B cell (primary cell): ENCODE measurements around the gene ANGPTL8. TPM values are rescaled to one million over a fixed set of nuclear protein-coding genes. Genes with fewer than 3 reads are reported as not detected.

ENCODE experiments used
- ATAC-seq: fragments of 200-7000 bp; cut with Tn5 transposase; one replicate; pipeline ENCODE4 v1.10.0; 2021; ENCODE audit warnings: low read depth, mild to moderate bottlenecking, moderate number of reproducible peaks, moderate library complexity
- CTCF ChIA-PET: fragments of 350-600 bp; sonication (Branson Sonifier 250); formaldehyde crosslinking; loops from one replicate; lab custom pipeline; 2021; ENCODE audit warnings: antibody characterized with exemption, inconsistent platforms; lab: Charles Lee
- POLR2A ChIA-PET: fragments of 350-600 bp; sonication (Branson Sonifier 250); formaldehyde crosslinking; loops from one replicate; lab custom pipeline; 2021; ENCODE audit warnings: antibody characterized with exemption; lab: Charles Lee
- DNase-seq: peaks from one replicate; pipeline ENCODE4 v3.0.0; 2013
- H2AFZ ChIP-seq: 2 replicates; pipeline ENCODE4 v1.6.1; 2012; ENCODE audit warnings: mild to moderate bottlenecking, low read depth, low read length; ENCODE audit not compliant: insufficient read depth, poor library complexity, severe bottlenecking
- H3K27ac ChIP-seq, 2 donors: 1 replicate in 1 of 2; 2 replicates in 1 of 2; pipeline ENCODE4 v1.5.1; 2012 to 2013; ENCODE audit warnings: low read length in 2 of 2, mild to moderate bottlenecking in 2 of 2, moderate library complexity in 1 of 2
- H3K27me3 ChIP-seq, 4 experiments: fragments of 200-600 bp in 1 of 4; sonication (generic) in 1 of 4; replicated peaks in 1 of 4; 1 replicate in 2 of 4; 2 replicates in 2 of 4; pipeline versions ENCODE4 v1.6.1 to v1.7.0; 2013 to 2016; ENCODE audit warnings: low read length in 3 of 4, mild to moderate bottlenecking in 2 of 4, mixed read lengths in 1 of 4, moderate library complexity in 1 of 4; ENCODE audit not compliant: insufficient read depth in 4 of 4, control insufficient read depth in 3 of 4; ENCODE audit errors: control extremely low read depth in 1 of 4
- H3K36me3 ChIP-seq, 2 experiments: replicated peaks in 1 of 2; 1 replicate in 1 of 2; 2 replicates in 1 of 2; pipeline versions ENCODE4 v1.6.1 to v1.7.1; 2013; ENCODE audit warnings: low read length in 1 of 2; ENCODE audit not compliant: insufficient read depth in 2 of 2, control insufficient read depth in 1 of 2; ENCODE audit errors: control extremely low read depth in 1 of 2, extremely low read depth in 1 of 2
- H3K4me1 ChIP-seq, 2 donors: fragments of 200-600 bp in 1 of 2; sonication (generic) in 1 of 2; 1 replicate in 1 of 2; 2 replicates in 1 of 2; pipeline versions ENCODE4 v1.5.1 to v1.6.1; 2013 to 2017; ENCODE audit warnings: low read length in 2 of 2; ENCODE audit not compliant: control insufficient read depth in 2 of 2, insufficient read depth in 2 of 2
- H3K4me2 ChIP-seq: replicated peaks from 2 replicates; pipeline ENCODE3; 2012; ENCODE audit warnings: mild to moderate bottlenecking, low read depth, low read length; ENCODE audit not compliant: poor library complexity, severe bottlenecking
- H3K4me3 ChIP-seq, 5 experiments: fragments of 200-600 bp in 1 of 5; sonication (generic) in 1 of 5; 1 replicate in 3 of 5; 2 replicates in 2 of 5; pipeline versions ENCODE4 v1.5.1 to v1.7.0; 2011 to 2016; ENCODE audit warnings: low read length in 4 of 5, mild to moderate bottlenecking in 4 of 5, low read depth in 2 of 5, control low read depth in 1 of 5, moderate library complexity in 1 of 5; ENCODE audit not compliant: insufficient read depth in 1 of 5; ENCODE audit errors: control extremely low read depth in 1 of 5, extremely low read depth in 1 of 5
- H3K79me2 ChIP-seq: fragments of 200-600 bp; sonication (generic); one replicate; pipeline ENCODE4 v1.6.0; 2016; ENCODE audit warnings: low read length; ENCODE audit not compliant: control insufficient read depth, insufficient read depth
- H3K9ac ChIP-seq: fragments of 200-600 bp; sonication (generic); 2 replicates; pipeline ENCODE4 v1.6.1; 2017; ENCODE audit warnings: mild to moderate bottlenecking, low read length, moderate library complexity
- H3K9me3 ChIP-seq, 3 donors: one replicate each; pipeline versions ENCODE4 v1.6.1 to v1.7.1; 2013; ENCODE audit warnings: low read length in 2 of 3; ENCODE audit not compliant: control insufficient read depth in 2 of 3, insufficient read depth in 1 of 3; ENCODE audit errors: control extremely low read depth in 1 of 3
- H4K20me1 ChIP-seq: 2 replicates; pipeline ENCODE4 v1.6.0; 2012; ENCODE audit warnings: mild to moderate bottlenecking, low read length; ENCODE audit not compliant: insufficient read depth, control insufficient read depth, poor library complexity, severe bottlenecking
- H3K27ac Mint-ChIP-seq: one replicate; pipeline ENCODE4 v1.8.0; 2021; ENCODE audit warnings: mixed read lengths
- H3K27me3 Mint-ChIP-seq: one replicate; pipeline ENCODE4 v1.8.0; 2021; ENCODE audit warnings: mixed read lengths
- H3K4me1 Mint-ChIP-seq: one replicate; pipeline ENCODE4 v1.8.0; 2021; ENCODE audit warnings: mixed read lengths
- H3K4me3 Mint-ChIP-seq: one replicate; pipeline ENCODE4 v1.8.0; 2021; ENCODE audit warnings: mixed read lengths
- H3K9me3 Mint-ChIP-seq: one replicate; pipeline ENCODE4 v1.8.0; 2022; ENCODE audit warnings: mixed read lengths; ENCODE audit not compliant: insufficient read depth
- CTCF ChIP-seq: fragments of 200-600 bp; IDR thresholded peaks from one replicate; pipeline ENCODE4 v1.8.0; 2022; ENCODE audit warnings: antibody characterized with exemption, mild to moderate bottlenecking
- EZH2 ChIP-seq: IDR thresholded peaks from 2 replicates; pipeline ENCODE4 v1.6.1; 2012; ENCODE audit warnings: borderline replicate concordance, low read depth, mild to moderate bottlenecking, moderate library complexity, low read length; ENCODE audit not compliant: insufficient read depth, poor library complexity, severe bottlenecking
- WGBS: methylation state at CpG from one replicate; pipeline ENCODE4 v1.1.5; 2013; ENCODE audit warnings: missing lambda C conversion rate; ENCODE audit not compliant: insufficient coverage; 5-methylcytosine and 5-hydroxymethylcytosine counted together
- intact Hi-C: fragments of 100-400 bp; cut with micrococcal nuclease; formaldehyde crosslinking; loops from one replicate; pipeline ENCODE4 v1.10.0; 2022
- polyA plus RNA-seq: library from polyadenylated mRNA; depleted of rRNA; stranded (reverse); fragments of >200 nt; gene quantifications from 2 replicates; pipeline ENCODE4 v1.2.3, GENCODE V29; 2012
- total RNA-seq, 2 donors: library from RNA; stranded (reverse); fragments of 120-200 nt in 1 of 2; gene quantifications; 1 replicate in 1 of 2; 2 replicates in 1 of 2; pipeline versions ENCODE4 v1.2.3 to v1.2.4, GENCODE V29; 2013 to 2022

ANGPTL8 gene
- total and polyA plus RNA-seq, 2 donors (not counting 1 experiment from before 2014, with no cell fraction given) = not detected

GRCh38 chr19:11192957-11193939 lies 46.2 kb upstream of the ANGPTL8 start:
- no peaks in the 10 kb centered on the region for H3K9me3 Mint-ChIP-seq
- peaks cover 18% of the 10 kb centered on the region for H3K4me1 Mint-ChIP-seq
- CTCF ChIA-PET = interaction anchor here (0.5 kb wide), 1 partner anchor 53 kb away, joined by 4 read pairs; no protein-coding TSS in a partner anchor
- H3K79me2 ChIP-seq = no peaks in the 10 kb centered on the region
- H3K4me2 ChIP-seq = no peak overlapping the region
- no peak overlapping the region for H3K4me3 ChIP-seq
- intact Hi-C loops = no loop called here
- ATAC-seq (no peak), DNase-seq (no peak)
- no peaks in the 10 kb centered on the region for H4K20me1 ChIP-seq
- H3K9ac ChIP-seq = no peak overlapping the region
- TF ChIP-seq CTCF (no peak), EZH2 (no peak)
- H3K27me3 ChIP-seq = peaks cover 0 to 42% (median 8%) of the 10 kb centered on the region in 4 experiments
- H2AFZ ChIP-seq = no peak overlapping the region
- no peak overlapping the region for H3K27ac ChIP-seq
- H3K36me3 ChIP-seq = no peaks in the 10 kb centered on the region
- POLR2A ChIA-PET = interaction anchor here (0.7 kb wide), 1 partner anchor 10 kb away, joined by 9 read pairs; no protein-coding TSS in a partner anchor
- no peak overlapping the region for H3K4me3 Mint-ChIP-seq
- H3K4me1 ChIP-seq = peaks cover 18 to 30% of the 10 kb centered on the region in 2 donors
- peaks cover 11% of the 10 kb centered on the region for H3K27me3 Mint-ChIP-seq
- H3K9me3 ChIP-seq = peaks cover 0 to 22% (median 2%) of the 10 kb centered on the region in 3 donors
- H3K27ac Mint-ChIP-seq = no peak overlapping the region
- 98% methylated on average over 68 of the region's 68 CpGs for WGBS

- H3K4me1 Mint-ChIP-seq = peaks cover 18% of the 10 kb centered on the region
- no peak overlapping the region for H2AFZ ChIP-seq
- DNase-seq (no peak), ATAC-seq (no peak)
- peaks cover 0 to 42% (median 8%) of the 10 kb centered on the region in 4 experiments for H3K27me3 ChIP-seq
- H3K79me2 ChIP-seq = no peaks in the 10 kb centered on the region
- no peak overlapping the region for H3K4me3 ChIP-seq
- no peak overlapping the region for H3K27ac Mint-ChIP-seq
- no peak overlapping the region for H3K4me2 ChIP-seq
- H3K4me3 Mint-ChIP-seq = no peak overlapping the region
- peaks cover 18 to 30% of the 10 kb centered on the region in 2 donors for H3K4me1 ChIP-seq
- WGBS = 86% methylated on average over 7 of the region's 8 CpGs
- peaks cover 0 to 22% (median 2%) of the 10 kb centered on the region in 3 donors for H3K9me3 ChIP-seq
- no peaks in the 10 kb centered on the region for H3K9me3 Mint-ChIP-seq
- CTCF ChIA-PET = no interaction called here
- no peak for TF ChIP-seq EZH2
- TF ChIP-seq CTCF = no peak
- H3K27me3 Mint-ChIP-seq = peaks cover 11% of the 10 kb centered on the region
- H3K36me3 ChIP-seq = no peaks in the 10 kb centered on the region
- POLR2A ChIA-PET = no interaction called here
- no peak overlapping the region for H3K9ac ChIP-seq
- intact Hi-C loops = no loop called here
- no peaks in the 10 kb centered on the region for H4K20me1 ChIP-seq
- H3K27ac ChIP-seq = no peak overlapping the region
These were observed 45.2 kb upstream of the ANGPTL8 start for GRCh38 chr19:11194173-11194572.
